HepG2 (cell line): ENCODE measurements around the gene CATSPERD.

Experiments
- CTCF ChIP-seq: sonication (generic); formaldehyde crosslinking; IDR thresholded peaks from 2 replicates; pipeline ENCODE4 v1.5.0; 2020; ENCODE audit warnings: mild to moderate bottlenecking, missing genetic modification reagents, moderate library complexity
- HNRNPK ChIP-seq: fragments of 200-400 bp; formaldehyde crosslinking; IDR thresholded peaks from 2 replicates; pipeline ENCODE4 v1.6.1; 2018; ENCODE audit warnings: low read length, low read depth, moderate library complexity, mild to moderate bottlenecking; ENCODE audit not compliant: poor library complexity, severe bottlenecking
- HNRNPLL ChIP-seq: fragments of 200-400 bp; formaldehyde crosslinking; IDR thresholded peaks from 2 replicates; pipeline ENCODE4 v1.6.1; 2017; ENCODE audit warnings: mild to moderate bottlenecking, low read depth, low read length; ENCODE audit not compliant: poor library complexity, severe bottlenecking
- JUND ChIP-seq: sonication (generic); formaldehyde crosslinking; IDR thresholded peaks from 2 replicates; pipeline ENCODE4 v1.8.0; 2022; ENCODE audit warnings: mild to moderate bottlenecking, missing genetic modification reagents
- NR2F6 ChIP-seq, 2 experiments: IDR thresholded peaks; 2 replicates each; pipeline ENCODE4 v1.6.1; 2016; ENCODE audit warnings: antibody characterized with exemption in 1 of 2, mild to moderate bottlenecking in 1 of 2
- REST ChIP-seq, 2 experiments: IDR thresholded peaks; 2 replicates each; pipeline ENCODE4 v1.6.1; 2011 to 2012; ENCODE audit warnings: low read length in 2 of 2, borderline replicate concordance in 1 of 2, low read depth in 1 of 2, mild to moderate bottlenecking in 1 of 2, moderate library complexity in 1 of 2
- SIN3A ChIP-seq: IDR thresholded peaks from 2 replicates; pipeline ENCODE4 v1.6.1; 2011; ENCODE audit warnings: low read depth, mild to moderate bottlenecking, control low read depth, low read length, borderline replicate concordance
- SIX1 ChIP-seq: sonication (generic); formaldehyde crosslinking; IDR thresholded peaks from 2 replicates; pipeline ENCODE4 v1.4.0; 2020; ENCODE audit warnings: missing genetic modification reagents, borderline replicate concordance
- TGIF2 ChIP-seq: IDR thresholded peaks from 2 replicates; pipeline ENCODE4 v1.6.1; 2016; ENCODE audit warnings: control low read depth, missing compliant biosample characterization
- THAP7 ChIP-seq: sonication (generic); formaldehyde crosslinking; IDR thresholded peaks from 2 replicates; pipeline ENCODE4 v1.8.1; 2023; ENCODE audit warnings: mild to moderate bottlenecking, missing genetic modification reagents
- ZKSCAN5 ChIP-seq: sonication (generic); formaldehyde crosslinking; IDR thresholded peaks from 2 replicates; pipeline ENCODE4 v1.5.1; 2020; ENCODE audit warnings: mild to moderate bottlenecking, missing genetic modification reagents
- ZNF44 ChIP-seq: sonication (generic); formaldehyde crosslinking; IDR thresholded peaks from 2 replicates; pipeline ENCODE4 v1.5.1; 2020; ENCODE audit warnings: mild to moderate bottlenecking, missing genetic modification reagents
- ZNF773 ChIP-seq: sonication (generic); formaldehyde crosslinking; IDR thresholded peaks from 2 replicates; pipeline ENCODE4 v1.4.0; 2020; ENCODE audit warnings: missing genetic modification reagents, borderline replicate concordance

GRCh38 chr19:5671600-5671999 is 48.8 kb upstream of the CATSPERD start:
- TF ChIP-seq TGIF2 (CRISPR knock-in tag) (no peak), CTCF (CRISPR knock-in tag) (no peak), JUND (no peak), ZKSCAN5 (CRISPR knock-in tag) (no peak), SIX1 (CRISPR knock-in tag) (no peak), HNRNPLL (no peak), HNRNPK (no peak), ZNF44 (CRISPR knock-in tag) (no peak), THAP7 (CRISPR knock-in tag) (no peak), NR2F6 (IDR thresholded peaks at IDR 0.05) (no peak), NR2F6 (CRISPR knock-in tag; IDR thresholded peaks at IDR 0.05) (no peak), ZNF773 (no peak), REST (IDR thresholded peaks at IDR 0.05; ENCODE audit: borderline replicate concordance in 1 of 2, low read depth in 1 of 2, low read length in 2 of 2) (no peak), SIN3A (no peak)
